HG02852 (cell line): ENCODE measurements around the gene RIBC2.

Experiments
- ATAC-seq: cut with Tn5 transposase; IDR thresholded peaks from one replicate; pipeline ENCODE4 v1.9.1; 2021; ENCODE audit warnings: mild to moderate bottlenecking, moderate library complexity; ENCODE audit not compliant: unreplicated experiment

The RIBC2 gene

DNA sequence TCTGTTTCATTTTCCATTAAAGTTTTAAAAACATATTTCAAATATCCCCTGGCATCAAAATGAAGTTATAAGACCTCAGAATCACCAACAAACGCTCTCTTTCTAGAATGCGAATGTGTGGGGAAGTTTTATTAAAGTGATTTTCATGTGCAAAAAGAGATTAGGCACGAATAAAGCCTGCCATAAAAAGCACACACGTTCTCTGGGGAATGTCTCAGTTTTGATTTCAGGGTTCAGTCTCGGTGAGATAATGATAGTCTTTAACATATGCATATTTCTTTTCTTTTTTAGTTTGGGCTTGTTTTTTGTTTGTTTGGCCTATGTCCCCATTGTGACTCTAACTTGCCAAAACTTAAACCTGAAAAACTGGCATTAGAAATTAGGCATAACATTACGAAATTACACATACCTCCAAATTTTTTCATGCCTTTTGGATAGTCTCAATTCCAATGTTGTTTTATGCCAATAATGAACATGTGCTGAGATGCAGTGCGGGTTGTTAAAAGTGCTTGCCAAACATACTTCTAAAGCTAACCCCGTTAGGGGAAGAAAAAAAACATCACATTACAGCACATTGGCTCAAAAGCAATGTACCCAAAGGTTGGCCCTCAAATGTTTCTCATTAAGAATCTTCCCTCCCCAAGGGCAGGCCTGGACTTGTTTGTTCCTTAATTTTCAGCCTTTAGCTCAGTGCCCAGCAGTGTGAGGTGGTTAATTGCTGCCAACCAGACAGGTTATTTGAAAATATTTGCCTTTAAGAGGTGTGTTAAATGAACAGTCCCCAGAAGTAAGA is 56.0 kb downstream of the RIBC2 start:
- no peak for ATAC-seq

DNA sequence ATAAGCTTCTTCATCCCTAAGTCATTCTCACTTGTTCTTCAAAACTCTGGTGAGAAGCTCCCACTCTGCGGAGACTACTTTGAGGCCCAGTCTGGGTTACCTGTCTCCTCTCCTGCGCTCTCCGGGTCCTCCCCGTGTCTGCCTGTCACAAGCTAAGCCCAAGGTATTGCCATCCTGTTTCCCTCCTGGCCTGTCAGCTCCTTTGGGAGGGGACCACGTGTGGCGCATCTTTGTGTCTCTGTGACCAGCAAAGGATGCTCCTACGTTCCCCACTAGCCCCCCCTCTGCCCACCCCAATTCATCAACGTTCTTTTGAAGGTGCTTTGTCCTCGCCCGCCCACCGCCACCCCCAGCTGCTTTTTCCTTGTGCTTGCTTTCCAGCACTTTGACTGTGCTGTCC is 57.4 kb downstream of the RIBC2 start:
- no peak for ATAC-seq

DNA sequence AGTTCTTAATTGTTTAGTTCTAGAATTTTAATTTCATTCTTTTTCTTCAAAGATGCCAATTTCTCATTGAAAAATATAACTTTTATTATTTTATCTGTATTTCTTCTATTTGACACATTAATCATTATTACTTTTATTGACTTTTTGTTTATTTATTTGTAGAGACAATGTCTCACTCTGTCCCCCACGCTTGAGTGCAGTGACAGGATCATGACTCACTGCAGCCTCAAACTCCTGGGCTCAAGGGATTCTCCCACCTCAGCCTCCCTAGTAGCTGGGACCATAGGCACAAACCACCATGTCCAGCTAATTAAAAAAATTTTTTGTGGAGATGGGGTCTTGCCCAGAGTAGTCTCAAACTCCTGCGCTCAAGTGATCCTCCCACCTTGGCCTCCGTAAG is 58.9 kb downstream of the RIBC2 start:
- ATAC-seq, result no peak

DNA sequence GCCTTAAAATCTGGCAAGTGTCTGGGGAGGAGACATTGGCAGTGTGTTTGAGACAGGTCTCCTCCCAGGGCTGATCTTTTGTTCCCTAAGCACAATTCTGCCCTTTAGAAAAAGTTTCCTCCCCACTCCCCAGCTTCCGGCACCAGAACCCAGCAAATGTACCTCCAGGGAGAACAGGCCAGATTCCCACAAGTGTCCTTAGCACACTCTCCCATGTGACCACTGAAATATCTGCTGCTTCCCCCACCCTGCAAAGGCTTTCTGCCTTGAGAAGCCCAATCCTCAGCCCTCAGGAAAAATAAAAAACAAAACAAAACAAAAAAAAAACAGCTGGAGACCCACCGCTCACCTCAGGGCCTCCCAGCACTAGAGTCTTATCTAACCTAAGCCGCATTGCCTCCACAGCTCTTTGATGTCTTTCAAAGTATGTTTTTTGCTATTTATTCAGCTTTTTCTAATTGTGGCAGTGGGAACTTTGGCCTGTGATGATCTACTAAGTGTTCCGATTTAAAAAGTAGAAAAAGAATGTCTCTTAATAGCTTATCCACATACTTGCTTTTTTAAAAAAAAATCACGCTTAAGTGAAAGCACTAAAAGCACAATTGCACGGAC is 60.2 kb downstream of the RIBC2 start:
- no peak for ATAC-seq

DNA sequence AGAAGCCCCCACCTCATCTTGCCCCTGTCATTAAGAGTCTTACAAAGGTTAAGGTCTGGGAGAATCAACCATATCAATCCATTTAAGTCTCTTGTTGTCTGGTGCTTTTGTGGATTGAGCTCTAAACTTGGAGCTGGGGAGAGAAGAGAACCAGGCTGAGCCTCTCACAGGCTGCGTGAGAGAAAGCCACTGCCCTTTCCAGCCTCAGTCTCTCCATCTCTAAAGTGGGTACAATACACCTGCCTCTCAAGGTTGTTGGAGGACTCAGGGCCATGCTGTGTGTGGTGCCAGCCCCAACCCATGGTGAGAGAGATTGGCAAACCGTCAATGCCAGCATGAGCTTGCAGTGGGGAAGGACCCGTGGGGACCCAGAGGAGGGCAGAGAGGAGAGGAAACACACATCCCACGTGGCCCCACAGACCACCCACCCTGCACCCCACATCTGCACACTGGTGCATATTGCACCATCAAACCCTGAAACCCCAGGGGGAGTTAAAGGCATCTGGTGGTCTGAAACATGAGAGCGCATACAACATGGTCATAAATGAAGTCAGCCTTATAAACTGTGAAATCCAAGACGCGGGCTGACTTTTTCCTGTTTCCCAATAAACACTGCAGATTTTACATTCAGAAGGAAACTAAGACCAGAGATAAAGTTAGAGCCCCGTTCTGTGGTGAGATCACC is 61.7 kb downstream of the RIBC2 start:
- ATAC-seq, result no peak

DNA sequence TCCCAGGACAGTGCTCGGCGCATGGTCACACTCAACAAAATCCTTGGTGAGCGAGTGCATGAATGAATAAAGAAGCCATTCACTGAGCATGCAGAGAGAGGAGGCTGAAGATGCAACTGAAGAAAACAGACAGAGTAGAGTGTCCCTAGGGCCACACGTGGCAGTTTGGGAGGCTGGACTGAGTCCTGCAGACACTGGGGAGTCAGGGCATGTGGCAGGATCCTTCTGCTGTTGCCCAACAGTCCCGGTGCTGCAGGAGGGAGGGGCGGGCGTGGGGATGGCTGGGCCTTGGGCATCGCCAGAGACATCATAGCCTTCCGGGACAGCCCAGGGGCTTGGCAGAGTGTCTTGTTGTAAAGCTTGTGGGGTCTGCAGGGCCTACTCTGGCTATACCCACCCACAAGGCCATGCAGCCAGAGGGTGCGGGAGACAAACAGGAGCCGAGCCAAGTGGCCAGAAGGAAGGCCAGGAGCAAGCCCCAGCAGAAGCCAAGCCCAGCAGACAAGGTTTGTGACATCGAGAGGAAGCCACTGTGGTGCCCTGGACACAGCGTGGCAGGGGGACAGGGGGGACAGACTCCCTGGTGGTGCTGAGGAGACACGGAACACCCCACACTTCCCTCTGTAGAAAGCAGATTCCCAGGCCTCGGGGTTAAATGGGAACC is 62.5 kb downstream of the RIBC2 start:
- ATAC-seq, result no peak

DNA sequence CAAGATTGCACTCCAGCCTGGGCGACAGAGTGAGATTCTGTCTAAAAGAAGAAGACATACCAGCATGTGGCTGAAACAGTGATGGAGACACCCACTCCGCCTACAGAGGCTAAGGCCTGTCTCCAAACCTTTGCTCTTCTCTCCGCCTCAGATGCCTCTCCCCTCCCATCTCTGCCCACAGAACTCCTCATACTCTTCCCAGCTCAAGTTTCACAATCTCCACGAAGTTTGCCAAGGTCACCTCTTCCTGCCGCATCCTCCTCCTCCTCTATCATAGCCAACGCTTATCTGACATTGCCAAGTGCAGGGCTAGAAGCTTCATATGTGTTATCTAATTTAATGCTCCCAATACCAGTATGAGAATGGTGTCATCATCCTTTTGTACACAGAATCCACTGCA is 63.3 kb downstream of the RIBC2 start:
- no peak for ATAC-seq

DNA sequence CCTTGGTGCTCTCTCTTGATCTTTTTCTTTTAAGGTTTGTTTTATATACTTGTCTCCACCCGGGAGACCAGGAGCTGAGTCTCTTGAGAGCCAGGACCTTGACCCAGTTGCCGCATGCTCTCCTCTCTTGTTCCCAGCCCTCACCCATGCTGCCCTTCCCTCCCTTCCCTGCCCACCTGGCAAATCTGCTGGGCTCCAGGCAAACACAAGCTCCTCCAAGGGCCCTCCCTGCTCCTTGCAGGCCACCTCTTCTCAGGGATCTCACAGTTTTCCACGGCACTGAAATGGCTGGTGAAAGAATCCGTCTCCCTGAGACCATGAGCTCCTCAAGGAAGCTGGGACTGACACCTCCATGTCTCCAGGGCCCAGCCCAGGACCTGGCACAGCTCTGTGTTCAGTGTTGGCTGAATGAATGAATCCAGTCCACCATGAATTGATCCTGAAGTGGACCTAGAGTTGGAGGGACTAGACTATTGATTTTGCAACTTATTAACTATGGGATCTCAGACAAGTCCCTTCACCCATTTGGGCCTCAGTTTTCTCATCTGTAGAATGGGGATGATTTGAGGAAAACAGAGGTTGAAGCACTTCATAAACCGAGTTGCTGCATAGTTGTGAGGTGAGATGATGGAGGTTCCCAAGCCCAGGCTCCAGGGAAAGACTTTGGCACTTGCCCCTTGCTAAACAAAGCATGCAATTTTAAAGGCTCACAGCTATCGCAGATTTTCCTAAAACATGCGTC is 64.0 kb downstream of the RIBC2 start:
- ATAC-seq, result no peak

DNA sequence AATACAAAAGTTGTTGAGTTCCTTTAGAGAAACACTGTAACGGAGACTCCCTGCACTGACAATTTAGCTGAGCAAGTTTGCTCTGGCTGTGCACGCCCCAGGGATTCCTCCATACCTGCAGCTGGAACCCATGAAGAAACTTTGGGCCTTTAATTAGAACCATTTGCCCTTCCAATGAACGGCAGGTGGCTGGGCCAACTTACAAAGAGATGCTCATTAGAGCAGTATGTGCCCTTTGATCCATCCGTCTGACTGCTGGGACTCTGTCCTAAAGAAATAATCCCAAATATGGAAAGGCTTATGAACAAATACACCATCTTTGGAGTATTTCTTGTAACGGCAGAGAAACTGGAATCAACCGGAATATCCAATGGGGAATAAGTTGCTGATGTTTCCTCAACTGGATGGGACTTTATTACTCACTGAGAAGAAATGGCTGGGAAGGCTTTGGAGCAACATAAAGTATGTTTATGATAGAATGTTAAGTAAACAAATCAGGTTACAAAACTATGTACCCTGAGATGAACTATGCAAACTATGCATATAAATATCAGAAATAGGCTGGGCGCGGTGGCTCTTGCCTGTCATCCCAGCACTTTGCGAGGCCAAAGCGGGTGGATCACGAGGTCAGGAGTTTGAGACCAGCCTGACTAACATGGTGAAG is 64.7 kb downstream of the RIBC2 start:
- ATAC-seq, result no peak

DNA sequence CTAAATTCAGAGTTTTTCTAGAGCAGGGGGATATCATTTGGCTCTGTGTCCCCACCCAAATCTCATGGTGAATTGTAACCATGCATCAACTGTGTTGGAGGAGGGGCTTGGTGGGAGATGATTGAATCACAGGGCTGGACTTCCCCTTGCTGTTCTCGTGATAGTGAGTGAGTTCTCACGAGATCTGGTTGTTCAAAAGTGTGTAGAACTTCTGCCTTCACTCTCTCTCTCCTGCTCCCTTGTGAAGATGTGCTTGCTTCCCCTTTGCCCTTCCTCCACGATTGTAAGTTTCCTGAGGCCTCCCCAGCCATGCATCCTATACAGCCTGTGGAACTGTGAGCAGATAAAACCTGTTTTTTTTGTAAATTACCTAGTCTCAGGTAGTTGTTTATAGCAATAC is 67.2 kb downstream of the RIBC2 start:
- no peak for ATAC-seq

DNA sequence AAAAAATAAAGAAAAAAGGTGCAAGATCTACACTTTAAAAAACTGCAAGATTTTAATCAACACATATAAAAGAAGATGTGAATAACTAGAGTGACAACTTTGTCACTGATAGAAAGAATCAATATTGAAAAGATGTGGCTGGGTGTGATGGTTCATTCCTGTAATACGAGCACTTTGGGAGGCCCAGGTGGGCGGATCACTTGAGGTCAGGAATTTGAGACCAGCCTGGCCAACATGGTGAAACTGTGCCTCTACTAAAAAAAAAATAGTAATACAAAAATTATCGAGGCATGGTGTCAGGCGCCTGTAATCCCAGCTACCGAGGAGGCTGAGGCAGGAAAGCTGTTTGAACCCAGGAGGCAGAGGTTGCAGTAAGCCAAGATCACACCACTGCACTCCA is 68.2 kb downstream of the RIBC2 start:
- ATAC-seq, result no peak
